ENCODE data around the gene SBF1.
"Not testable (repeated sequence)": the region's sequence is repeated elsewhere in the genome, so short reads cannot be mapped to it uniquely, and the experiment has no call there.

Gene SBF1

DNA sequence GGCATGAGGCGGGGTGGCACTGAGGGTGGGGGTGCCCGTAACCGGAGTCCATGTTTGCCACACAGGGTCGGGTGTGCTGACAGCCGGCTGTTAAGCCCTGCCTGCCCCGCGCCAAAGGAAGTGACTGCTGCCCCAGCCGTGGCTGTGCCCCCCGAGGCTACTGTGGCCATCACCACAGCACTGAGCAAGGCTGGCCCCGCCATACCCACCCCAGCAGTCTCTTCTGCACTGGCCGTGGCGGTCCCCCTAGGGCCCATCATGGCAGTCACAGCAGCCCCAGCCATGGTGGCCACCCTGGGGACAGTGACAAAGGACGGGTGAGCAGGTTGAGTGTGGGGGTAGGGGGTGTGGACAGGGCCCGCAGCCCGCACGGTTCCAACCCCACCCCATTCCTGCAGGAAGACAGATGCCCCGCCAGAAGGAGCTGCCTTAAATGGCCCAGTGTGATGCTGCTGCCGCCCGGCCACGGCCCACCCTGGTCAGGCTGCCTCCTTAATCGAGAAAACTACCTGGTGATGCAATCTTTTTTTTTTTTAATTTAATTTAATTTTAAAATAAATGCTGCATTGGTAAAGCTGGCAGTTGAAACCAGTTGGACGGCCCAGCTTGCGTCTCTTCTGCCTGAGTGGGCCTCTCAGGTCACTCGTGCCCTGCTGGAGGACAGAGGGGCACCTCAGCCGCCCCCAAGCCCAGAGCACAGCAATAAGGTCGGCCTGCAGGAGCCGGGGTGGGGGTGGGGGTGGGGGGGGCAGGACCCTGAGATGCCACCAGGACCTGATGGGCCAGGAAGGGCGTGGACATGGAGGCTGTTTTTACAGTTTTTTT, 30.8 kb downstream of the SBF1 start:
- no peak for DNase-seq

DNA sequence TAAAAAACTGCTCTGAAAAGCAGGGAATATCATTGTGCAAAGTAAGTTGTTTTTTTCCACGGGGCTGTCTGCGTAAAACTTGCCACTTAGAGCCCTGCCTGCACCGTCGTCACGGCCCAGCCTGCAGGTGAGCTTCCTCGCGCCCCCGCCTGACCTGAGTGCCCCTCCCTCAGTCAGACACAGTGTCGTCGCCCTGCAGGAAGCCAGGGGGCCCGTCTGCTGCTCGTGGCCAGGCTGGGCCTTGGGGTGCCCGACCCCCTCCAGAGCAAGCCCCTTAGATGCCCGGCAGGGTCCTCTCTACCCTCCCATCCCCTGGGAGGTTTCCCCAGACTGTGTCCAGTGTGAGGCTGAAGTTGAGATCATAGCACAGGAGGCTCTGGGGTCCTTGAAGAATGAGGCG, 31.6 kb downstream of the SBF1 start:
- DNase-seq, result no peak

- no peak for DNase-seq
These were observed 33.3 kb downstream of the SBF1 start for GRCh38 chr22:50441428-50441993.

DNA sequence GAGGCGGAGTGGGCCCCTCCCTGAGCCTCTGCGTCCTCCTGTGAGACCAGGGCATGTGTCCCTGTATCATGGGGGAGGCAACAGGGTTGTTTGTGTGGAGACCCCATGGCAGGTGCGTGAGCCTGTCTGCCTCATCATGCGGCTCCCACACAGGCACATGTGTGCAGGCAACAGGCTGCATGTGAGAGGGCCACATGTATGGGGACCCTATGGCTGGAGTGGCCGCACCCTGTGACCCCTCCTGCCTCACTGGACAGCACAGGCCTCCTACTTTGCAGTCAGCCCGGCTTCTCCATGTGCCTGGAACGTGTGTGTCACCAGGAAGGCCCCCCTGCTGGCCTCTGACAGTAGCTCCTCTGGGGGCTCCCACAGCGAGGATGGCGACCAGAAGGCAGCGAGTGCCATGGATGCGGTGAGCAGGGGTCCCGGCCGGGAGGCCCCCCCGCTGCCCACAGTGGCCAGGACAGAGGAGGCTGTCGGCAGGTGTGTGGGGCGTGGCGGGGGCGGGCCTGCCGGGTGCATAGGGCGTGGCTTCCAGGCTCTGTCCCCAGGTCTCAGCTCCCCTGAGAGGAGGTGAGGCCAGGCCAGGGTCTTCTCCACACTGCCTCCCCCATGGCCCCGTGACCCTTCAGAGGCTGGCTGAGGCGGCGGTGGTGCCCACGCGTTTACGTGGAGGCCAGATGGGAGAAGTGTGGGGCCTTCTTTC, 34.1 kb downstream of the SBF1 start:
- DNase-seq, result no peak

DNA sequence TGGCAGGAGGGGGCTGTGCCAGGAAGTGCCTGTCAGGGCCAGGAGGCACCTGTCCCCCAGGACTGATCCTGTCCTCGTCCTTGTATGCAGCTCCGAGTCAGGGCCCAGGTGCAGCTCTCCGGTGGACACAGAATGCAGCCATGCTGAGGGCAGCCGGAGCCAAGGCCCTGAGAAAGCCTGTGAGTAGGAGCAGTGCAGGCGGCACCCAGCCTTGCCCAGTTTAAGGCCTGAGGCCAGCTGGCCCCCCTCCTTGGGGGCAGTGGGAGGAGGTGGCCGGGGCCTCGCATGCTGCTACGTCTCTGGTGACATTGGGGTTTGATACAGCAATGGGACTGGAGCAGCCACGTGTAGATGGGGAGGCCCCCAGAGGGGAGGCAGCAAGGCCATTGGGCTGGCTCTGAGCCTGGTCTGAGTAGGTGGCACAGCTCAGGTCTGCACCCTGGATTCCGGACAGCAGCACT, 34.9 kb downstream of the SBF1 start:
- DNase-seq, result no peak

DNA sequence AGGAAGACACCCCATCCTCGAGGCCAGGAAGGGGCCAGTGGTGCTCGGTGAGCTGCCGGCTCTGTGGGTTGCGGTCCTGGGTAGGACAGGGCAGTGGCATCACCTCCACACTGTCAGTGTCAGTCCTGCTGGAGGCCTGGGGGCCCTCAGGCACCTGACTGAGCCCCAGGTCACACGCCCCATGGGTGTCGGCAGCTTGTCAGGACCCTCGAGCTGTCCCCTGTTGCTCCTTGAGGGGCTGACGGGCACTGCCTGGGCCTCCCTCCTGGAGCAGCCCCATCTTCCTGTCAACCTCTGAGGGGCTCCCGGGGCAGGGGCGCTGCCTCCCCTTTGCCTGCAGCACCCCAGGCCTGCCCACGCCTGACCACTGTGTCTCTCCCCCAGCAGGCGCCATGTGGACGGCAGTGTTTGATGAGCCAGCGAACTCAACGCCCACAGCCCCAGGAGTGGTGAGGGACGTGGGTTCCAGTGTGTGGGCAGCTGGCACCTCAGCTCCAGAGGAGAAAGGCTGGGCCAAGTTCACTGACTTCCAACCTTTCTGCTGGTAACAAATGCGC, 35.4 kb downstream of the SBF1 start:
- DNase-seq, result no peak

- DNase-seq, result no peak
These were observed 36.2 kb downstream of the SBF1 start for GRCh38 chr22:50438305-50439275.

DNA sequence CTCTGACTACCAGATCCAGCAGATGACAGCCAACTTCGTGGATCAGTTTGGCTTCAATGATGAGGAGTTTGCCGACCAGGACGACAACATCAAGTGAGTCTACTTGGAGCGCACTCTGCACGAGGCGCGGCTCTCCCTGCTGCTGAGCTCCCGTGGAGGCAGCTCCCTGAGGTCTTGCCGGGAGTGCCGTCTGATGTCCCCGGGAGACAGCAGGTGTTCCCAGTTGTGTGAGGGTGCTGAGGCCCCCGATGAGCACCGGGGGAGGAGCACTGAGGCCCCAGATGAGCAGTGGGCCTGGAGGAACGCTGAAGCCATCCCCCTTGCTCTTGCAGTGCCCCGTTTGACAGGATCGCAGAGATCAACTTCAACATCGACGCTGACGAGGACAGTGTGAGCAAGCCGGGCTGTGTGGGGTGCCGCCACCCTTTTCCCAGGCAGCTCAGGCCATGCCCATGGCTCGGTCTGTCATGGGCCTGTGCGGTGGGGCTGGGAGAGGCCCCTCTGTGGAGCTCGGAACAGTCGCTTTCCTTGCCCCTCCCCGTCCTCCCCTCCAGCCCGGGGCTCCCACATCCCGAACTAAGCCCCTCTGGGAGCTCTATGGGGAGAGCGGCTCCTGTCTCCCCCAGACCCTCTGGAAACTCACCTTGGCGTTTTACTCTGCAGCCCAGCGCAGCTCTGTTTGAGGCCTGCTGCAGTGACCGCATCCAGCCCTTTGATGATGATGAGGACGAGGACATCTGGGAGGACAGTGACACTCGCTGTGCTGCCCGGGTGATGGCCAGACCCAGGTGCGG, 37.1 kb downstream of the SBF1 start:
- no peak for DNase-seq

GRCh38 chr22:50436841-50437341, 37.9 kb downstream of the SBF1 start:
- no peak for DNase-seq

DNA sequence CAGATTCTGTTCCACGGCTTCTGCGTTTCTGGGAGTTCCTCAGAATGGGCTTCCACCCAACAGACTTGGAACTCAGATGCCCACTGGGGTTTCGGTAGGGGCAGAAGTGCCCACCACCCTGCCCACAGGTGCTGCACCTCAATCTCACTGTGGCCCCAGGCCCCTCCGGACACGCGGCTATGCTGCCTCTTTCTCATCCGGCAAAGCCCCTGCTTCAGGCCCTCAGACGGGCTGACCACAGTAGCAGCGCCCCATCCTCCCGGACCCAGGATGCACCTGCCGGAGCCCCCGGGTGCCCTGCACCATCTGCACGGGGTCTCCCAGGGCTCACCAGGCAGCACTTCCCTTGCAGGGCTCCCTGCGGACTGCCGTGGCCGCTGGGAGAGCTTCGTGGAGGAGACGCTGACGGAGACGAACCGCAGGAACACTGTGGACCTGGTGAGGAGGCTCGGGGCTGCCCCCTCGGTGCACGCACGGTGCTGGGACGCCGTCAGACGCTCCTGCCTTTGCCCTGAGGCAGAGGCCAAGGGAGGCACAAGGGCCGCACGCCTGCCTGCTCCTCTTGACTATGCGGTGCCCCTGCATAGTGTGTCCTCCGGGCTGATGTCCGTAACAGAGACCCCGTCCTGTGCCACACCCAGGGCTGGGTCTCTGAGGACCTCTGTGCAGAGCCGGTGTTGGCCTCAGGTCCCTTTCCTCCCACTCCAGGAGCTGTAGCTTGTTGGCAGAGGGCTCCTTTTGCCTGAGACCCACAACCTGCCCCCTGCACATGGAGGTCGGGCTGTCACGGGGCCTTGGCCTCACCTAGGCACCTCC, 38.6 kb downstream of the SBF1 start:
- DNase-seq, result no peak

DNA sequence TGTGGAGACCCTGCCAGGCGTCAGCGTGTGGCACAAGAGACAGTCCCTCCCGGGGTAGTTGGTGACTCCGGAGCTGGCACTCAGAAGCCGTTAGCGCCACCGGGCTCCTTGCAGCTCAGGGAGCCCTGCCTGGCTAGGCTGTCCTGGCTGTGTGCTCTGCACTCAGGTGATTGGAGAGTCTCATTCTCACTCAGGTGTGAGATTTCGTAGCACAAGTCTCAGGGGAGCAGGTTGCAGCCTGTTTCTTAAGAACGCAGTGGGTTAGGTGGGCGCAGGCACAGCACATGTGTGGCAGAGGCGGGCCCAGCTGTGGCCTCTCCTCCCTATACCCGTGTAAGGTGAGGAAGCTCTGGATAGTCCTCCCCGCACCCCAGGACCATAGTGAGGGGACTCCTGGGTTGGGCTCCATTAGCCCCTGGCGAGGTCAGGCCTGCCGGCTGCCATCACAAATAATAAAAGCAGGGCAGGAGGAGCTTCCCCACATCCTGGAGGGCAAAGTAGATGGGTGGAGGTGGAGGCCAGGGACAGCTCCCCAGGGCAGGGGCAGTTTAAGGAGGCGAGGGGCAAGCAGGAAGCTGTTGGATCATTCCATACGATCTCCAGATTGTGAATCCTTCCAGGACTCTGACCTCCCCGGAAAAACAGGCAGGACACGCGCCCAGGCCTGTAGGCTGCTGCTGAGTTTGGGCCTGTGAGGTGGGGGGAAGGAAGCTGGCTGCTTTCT, 39.4 kb downstream of the SBF1 start:
- DNase-seq, result no peak

DNA sequence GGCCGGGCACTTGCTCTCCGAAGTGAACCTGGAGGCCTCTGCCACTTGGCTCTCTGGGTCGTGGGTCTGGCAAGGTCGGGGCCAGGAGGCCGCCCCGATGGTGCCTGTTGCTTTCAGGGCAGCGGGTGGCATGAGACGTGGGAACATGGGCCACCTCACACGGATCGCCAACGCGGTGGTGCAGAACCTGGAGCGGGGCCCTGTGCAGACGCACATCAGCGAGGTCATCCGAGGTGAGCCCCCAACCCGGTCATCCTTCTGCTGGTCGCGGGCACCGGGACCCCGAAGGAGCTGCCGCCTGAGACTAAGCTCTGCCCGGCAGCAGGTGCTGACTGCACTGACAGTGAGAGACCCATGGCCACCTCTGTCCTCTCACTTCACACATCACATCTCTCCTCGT, 40.0 kb downstream of the SBF1 start:
- DNase-seq, result no peak

DNA sequence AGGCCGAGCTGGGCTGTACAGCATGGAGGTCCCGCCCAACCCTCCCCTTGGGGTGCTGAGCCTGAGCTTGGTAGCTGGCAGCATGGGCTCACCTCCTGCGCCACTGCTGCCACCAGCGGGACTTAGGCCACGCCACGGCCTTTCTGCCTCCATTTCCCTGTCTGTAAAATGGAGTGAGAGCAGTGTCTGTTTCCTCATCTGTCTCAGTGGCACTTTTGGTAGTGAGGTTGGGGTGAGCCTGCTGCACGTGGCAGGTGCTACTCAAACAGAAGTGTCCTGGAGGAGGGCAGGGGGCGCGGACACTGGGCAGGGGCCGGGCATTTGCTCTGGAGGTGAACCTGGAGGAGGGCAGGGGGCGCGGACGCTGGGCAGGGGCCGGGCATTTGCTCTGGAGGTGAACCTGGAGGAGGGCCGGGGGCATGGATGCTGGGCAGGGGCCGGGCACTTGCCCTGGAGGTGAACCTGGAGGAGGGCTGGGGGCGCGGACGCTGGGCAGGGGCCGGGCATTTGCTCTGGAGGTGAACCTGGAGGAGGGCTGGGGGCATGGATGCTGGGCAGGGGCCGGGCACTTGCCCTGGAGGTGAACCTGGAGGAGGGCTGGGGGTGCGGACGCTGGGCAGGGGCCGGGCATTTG, 41.8 kb downstream of the SBF1 start:
- not testable (repeated sequence) for DNase-seq

GRCh38 chr22:50432131-50432876, 42.5 kb downstream of the SBF1 start:
- no peak for DNase-seq

DNA sequence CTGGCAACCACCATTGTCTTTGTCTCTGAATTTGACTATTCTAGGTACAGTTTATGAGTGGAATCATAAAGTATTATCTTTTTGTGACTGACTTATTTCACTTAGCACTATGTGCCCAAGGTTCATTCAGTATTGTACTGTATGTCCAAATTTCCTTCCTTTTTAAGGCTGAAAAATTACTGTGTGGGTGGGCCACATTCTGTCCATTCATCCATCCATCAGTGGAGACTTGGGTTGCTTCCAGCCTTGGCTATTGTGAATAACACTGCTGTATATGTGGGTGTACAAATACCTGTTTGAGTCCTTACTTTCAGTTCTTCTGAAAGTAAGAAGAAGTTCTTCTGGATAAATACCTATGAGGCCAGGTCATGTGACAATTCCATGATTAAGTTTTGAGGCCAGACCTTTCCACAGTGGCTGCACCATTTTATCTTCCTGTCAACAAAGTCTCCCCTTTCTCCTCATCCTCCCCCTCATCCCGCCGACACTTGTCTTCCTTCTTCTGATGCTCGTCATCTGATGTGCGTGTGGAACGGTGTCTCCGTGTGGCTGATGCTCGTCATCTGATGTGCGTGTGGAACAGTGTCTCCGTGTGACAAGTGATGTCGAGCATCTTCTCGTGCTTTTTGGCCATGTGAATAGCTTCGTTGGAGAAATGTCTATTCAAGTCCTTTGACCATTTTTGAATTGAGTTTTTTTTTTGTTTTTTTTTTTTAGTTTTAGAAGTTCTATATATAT, 49.5 kb downstream of the SBF1 start:
- no peak for DNase-seq

GRCh38 chr22:50423956-50424355, 50.9 kb downstream of the SBF1 start:
- no peak for DNase-seq

GRCh38 chr22:50422961-50423815, 51.6 kb downstream of the SBF1 start:
- no peak for DNase-seq
